Adrenal gland (tissue), 5 donors: ENCODE data around the gene DDIT4L.

Experiments used
- CTCF ChIP-seq, 6 experiments: fragments of 450-650 bp in 4 of 6; fragments of 200-600 bp in 2 of 6; sonication (generic) in 1 of 6; IDR thresholded peaks; 1 replicate in 5 of 6; 2 replicates in 1 of 6; pipeline versions ENCODE4 v1.5.1 to v1.8.0; 2016 to 2021; ENCODE audit warnings: antibody characterized with exemption in 6 of 6, mild to moderate bottlenecking in 2 of 6, moderate library complexity in 1 of 6
- POLR2A ChIP-seq, 2 donors: fragments of 450-650 bp; IDR thresholded peaks; one replicate each; pipeline ENCODE4 v1.6.1; 2017; ENCODE audit warnings: antibody characterized with exemption in 2 of 2, mild to moderate bottlenecking in 2 of 2, moderate library complexity in 1 of 2
- donor health status: DM: no; HTN: no; CAD: no.

- TF ChIP-seq CTCF (IDR thresholded peaks at IDR 0.05) (no peak), POLR2A (IDR thresholded peaks at IDR 0.05) (no peak)
These were observed 34.5 kb upstream of the DDIT4L start for GRCh38 chr4:100224721-100225120.
